PC-3 (cell line): Measurements from ENCODE around the gene MSMP. TPM values are rescaled to one million over a fixed set of nuclear protein-coding genes. Genes with fewer than 3 reads are reported as not detected.

ENCODE experiments used
- ATAC-seq: fragments of 200-7000 bp; cut with Tn5 transposase; 2 replicates; pipeline ENCODE4 v1.9.1; 2020; ENCODE audit warnings: mild to moderate bottlenecking, moderate library complexity
- BruUV-seq: library from RNA; stranded (reverse); fragments of 400-500 nt; replicated peaks from 2 replicates; lab custom pipeline; 2021; lab: Mats Ljungman, UMichigan
- CTCF ChIA-PET: fragments of 300-600 bp; sonication (Branson Sonifier 250); formaldehyde crosslinking; loops from one replicate; lab custom pipeline; 2022; ENCODE audit warnings: antibody characterized with exemption; lab: Charles Lee
- POLR2A ChIA-PET: fragments of 300-600 bp; sonication (Branson Sonifier 250); formaldehyde crosslinking; loops from one replicate; lab custom pipeline; 2022; ENCODE audit warnings: antibody characterized with exemption; ENCODE audit not compliant: unreplicated experiment; lab: Charles Lee
- DNase-seq: peaks from one replicate; pipeline ENCODE4 v3.0.0-alpha.2; 2015
- H2AFZ ChIP-seq: fragments of 300-600 bp; sonication (generic); 2 replicates; pipeline ENCODE4 v1.6.0; 2016; ENCODE audit warnings: antibody characterized with exemption, low read length
- H3F3A ChIP-seq: fragments of 300-600 bp; sonication (generic); one replicate; pipeline ENCODE4 v1.6.0; 2017; ENCODE audit warnings: antibody characterized with exemption, low read length, control low read depth, mild to moderate bottlenecking; ENCODE audit not compliant: unreplicated experiment
- H3K27ac ChIP-seq: fragments of 300-600 bp; sonication (generic); 2 replicates; pipeline ENCODE4 v1.5.1; 2016; ENCODE audit warnings: mild to moderate bottlenecking, low read length
- H3K27me3 ChIP-seq: fragments of 300-600 bp; sonication (generic); 2 replicates; pipeline ENCODE4 v1.6.1; 2016; ENCODE audit warnings: low read length, mixed read lengths
- H3K36me3 ChIP-seq: fragments of 300-600 bp; sonication (generic); 2 replicates; pipeline ENCODE4 v1.6.1; 2016; ENCODE audit warnings: low read depth, mixed run types, low read length, mixed read lengths
- H3K4me1 ChIP-seq: fragments of 300-600 bp; sonication (generic); 2 replicates; pipeline ENCODE4 v1.5.1; 2016; ENCODE audit warnings: low read length; ENCODE audit not compliant: insufficient read depth
- H3K4me2 ChIP-seq: fragments of 300-600 bp; sonication (generic); 2 replicates; pipeline ENCODE4 v1.6.0; 2016; ENCODE audit warnings: low read length
- H3K4me3 ChIP-seq: fragments of 300-600 bp; sonication (generic); 2 replicates; pipeline ENCODE4 v1.5.1; 2016; ENCODE audit warnings: mild to moderate bottlenecking, low read length, mixed read lengths
- H3K79me2 ChIP-seq: fragments of 300-600 bp; sonication (generic); 2 replicates; pipeline ENCODE4 v1.6.1; 2017; ENCODE audit warnings: low read length, mixed read lengths
- H3K9ac ChIP-seq: fragments of 300-600 bp; sonication (generic); 2 replicates; pipeline ENCODE4 v1.6.0; 2016; ENCODE audit warnings: mild to moderate bottlenecking, low read length
- H3K9me2 ChIP-seq: fragments of 300-600 bp; sonication (generic); replicated peaks from 2 replicates; pipeline ENCODE4 v1.6.1; 2016; ENCODE audit warnings: mixed run types, low read length, mixed read lengths
- H3K9me3 ChIP-seq: fragments of 300-600 bp; sonication (generic); 2 replicates; pipeline ENCODE4 v1.6.1; 2016; ENCODE audit warnings: low read length, mixed read lengths
- H4K20me1 ChIP-seq: fragments of 300-600 bp; sonication (generic); 2 replicates; pipeline ENCODE4 v1.6.1; 2016; ENCODE audit warnings: low read length, mixed read lengths
- CTCF ChIP-seq: fragments of 300-600 bp; sonication (generic); conservative IDR thresholded peaks from 2 replicates; pipeline ENCODE4 v1.5.1; 2017; ENCODE audit warnings: antibody characterized with exemption, low read depth, mild to moderate bottlenecking, low read length
- EZH2 ChIP-seq: fragments of 300-600 bp; sonication (generic); IDR thresholded peaks from one replicate; pipeline ENCODE4 v1.6.1; 2017; ENCODE audit warnings: antibody characterized with exemption, mild to moderate bottlenecking, low read length; ENCODE audit not compliant: unreplicated experiment
- EZH2phosphoT487 ChIP-seq: fragments of 300-600 bp; sonication (generic); IDR thresholded peaks from 2 replicates; pipeline ENCODE4 v1.6.1; 2018; ENCODE audit warnings: mild to moderate bottlenecking, antibody characterized with exemption, low read length, borderline replicate concordance
- intact Hi-C: fragments of 100-400 bp; cut with micrococcal nuclease; formaldehyde crosslinking; loops from 2 replicates; pipeline ENCODE4 v1.9.0; 2023
- total RNA-seq: library from RNA; depleted of rRNA; stranded (reverse); fragments of >200 nt; gene quantifications from 2 replicates; pipeline ENCODE4 v1.2.3, GENCODE V29; 2014

Gene MSMP
- total RNA-seq, 1 experiment from 2014 or later: 149 TPM

- intact Hi-C loops: no loop called here
- BruUV-seq: no TSS peak
Measured at GRCh38 chr9:35749515-35750255, 4.4 kb downstream of the MSMP start.

GRCh38 chr9:35748858-35749514 is 5.1 kb downstream of the MSMP start, which contains the start of the genes GBA2 and RGP1:
TSS of gene GBA2 (minus strand) at chr9:35749228. CDS start at chr9:35748704, 524 bp downstream.
TSS of gene RGP1 (plus strand) at chr9:35749287. CDS start at chr9:35749756, 469 bp downstream.
- Histone ChIP-seq H3K27ac (peak within 1 kb of the TSS; percentile 65), H3K36me3 (peaks cover 4% of the 10 kb centered on the region; the same call in 1 of the 2 replicates), H2AFZ (peak within 1 kb of the TSS; percentile 88), H3K79me2 (peaks cover 68% of the 10 kb centered on the region), H3K9me3 (no peaks in the 10 kb centered on the region), H3K27me3 (no peaks in the 10 kb centered on the region), H3F3A (no peaks in the 10 kb centered on the region), H4K20me1 (peaks cover 29% of the 10 kb centered on the region), H3K4me3 (peak within 1 kb of the TSS; percentile 95), H3K4me1 (peaks cover 22% of the 10 kb centered on the region), H3K4me2 (peak within 1 kb of the TSS; percentile 98), H3K9me2 (no peaks in the 10 kb centered on the region), H3K9ac (peak within 1 kb of the TSS; percentile 91)
- POLR2A ChIA-PET: interaction anchor here (0.8 kb wide), 2 partner anchors 10 to 53 kb away, joined by 3 to 4 read pairs; no protein-coding TSS in a partner anchor
- peak; percentile 74 for DNase-seq
- intact Hi-C loops: no loop called here
- TF ChIP-seq EZH2phosphoT487: no peak
- no peak for TF ChIP-seq CTCF
- no peak for TF ChIP-seq EZH2
- no TSS peak for BruUV-seq
- ATAC-seq: peak; percentile 58
- CTCF ChIA-PET: interaction anchor here (2.1 kb wide), 1 partner anchor 23 kb away, joined by 6 read pairs; no protein-coding TSS in a partner anchor

More at GRCh38 chr9:35749515-35750255, 4.4 kb downstream of the MSMP start:
- no peaks in the 10 kb centered on the region for H3K27me3 ChIP-seq
- peak; percentile 13 for ATAC-seq
- H3K9ac ChIP-seq: peak overlapping the region; percentile 91
- peaks cover 26% of the 10 kb centered on the region for H3K4me1 ChIP-seq
- H3K4me3 ChIP-seq: peak overlapping the region; percentile 95
- POLR2A ChIA-PET: interaction anchor here (0.9 to 1.0 kb wide), 2 partner anchors 13 to 18 kb away, joined by 3 to 6 read pairs; partner anchors contain the start of genes CREB3 and TLN1
- no peaks in the 10 kb centered on the region; the same call in 1 of the 2 replicates for H3K36me3 ChIP-seq
- peak overlapping the region; percentile 98 for H3K4me2 ChIP-seq
- H3K27ac ChIP-seq: peak overlapping the region; percentile 65
- no peaks in the 10 kb centered on the region for H3F3A ChIP-seq
- H3K9me2 ChIP-seq: no peaks in the 10 kb centered on the region
- CTCF ChIA-PET: interaction anchor here (2.1 kb wide), 1 partner anchor 22 kb away, joined by 6 read pairs; no protein-coding TSS in a partner anchor
- peak; percentile 19 for DNase-seq
- H3K79me2 ChIP-seq: peaks cover 61% of the 10 kb centered on the region
- no peaks in the 10 kb centered on the region for H3K9me3 ChIP-seq
- H4K20me1 ChIP-seq: peaks cover 23% of the 10 kb centered on the region
- no peak for TF ChIP-seq EZH2
- TF ChIP-seq CTCF: no peak
- TF ChIP-seq EZH2phosphoT487: no peak
- H2AFZ ChIP-seq: peak overlapping the region; percentile 88
